Activated naive CD4-positive, alpha-beta T cell treated with anti-CD3 and anti-CD28 coated beads, Interleukin-2, amount 10 ng/mL, durations not matched to agents 7 days and 5 days (primary cell): ENCODE measurements around the gene ARHGAP22.

Experiments
- CTCF ChIA-PET: fragments of 350-600 bp; sonication (Branson Sonifier 250); formaldehyde crosslinking; loops from one replicate; lab custom pipeline; 2021; ENCODE audit warnings: antibody characterized with exemption; lab: Charles Lee
- DNase-seq: peaks from one replicate; pipeline ENCODE4 v3.0.0-alpha.2; 2020
- H3K27ac Mint-ChIP-seq: one replicate; pipeline ENCODE4 v1.8.0; 2021; ENCODE audit warnings: mild to moderate bottlenecking, moderate library complexity, mixed read lengths
- H3K27me3 Mint-ChIP-seq: one replicate; pipeline ENCODE4 v1.8.0; 2021; ENCODE audit warnings: mild to moderate bottlenecking, mixed read lengths
- H3K36me3 Mint-ChIP-seq: one replicate; pipeline ENCODE4 v1.8.0; 2021; ENCODE audit warnings: mixed read lengths
- H3K4me1 Mint-ChIP-seq: one replicate; pipeline ENCODE4 v1.8.0; 2021; ENCODE audit warnings: mixed read lengths
- H3K4me3 Mint-ChIP-seq: one replicate; pipeline ENCODE4 v1.8.0; 2021; ENCODE audit warnings: mild to moderate bottlenecking, moderate library complexity, mixed read lengths
- H3K9me3 Mint-ChIP-seq: one replicate; pipeline ENCODE4 v1.8.0; 2021; ENCODE audit warnings: mixed read lengths

The ARHGAP22 gene

DNA sequence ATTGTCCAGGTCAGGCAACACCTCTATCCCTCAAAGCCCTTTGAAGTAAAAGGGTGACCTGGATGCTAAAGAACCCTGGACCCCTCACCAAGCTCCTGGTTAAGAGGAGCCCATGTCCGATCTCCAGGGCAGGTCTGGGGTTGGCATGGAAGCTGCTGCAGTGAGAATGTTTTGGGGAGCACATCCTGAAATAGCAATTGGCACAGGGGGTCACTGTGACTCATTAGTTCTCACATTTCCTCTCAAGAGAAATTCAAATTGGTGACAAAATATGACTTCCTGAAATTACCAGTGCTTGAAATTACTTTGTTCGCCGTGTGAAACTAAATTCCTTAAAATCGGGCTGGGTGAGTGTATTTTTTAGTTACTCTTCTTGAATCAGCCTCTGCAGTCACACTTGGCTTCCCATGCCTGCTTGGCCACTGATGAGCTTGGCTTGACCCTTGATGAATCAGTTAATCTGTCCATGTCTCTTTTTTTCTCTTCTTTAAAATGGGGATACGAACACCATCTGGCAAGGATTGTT, 18.8 kb upstream of the ARHGAP22 start:
- CTCF ChIA-PET, result interaction anchor here (1.4 kb wide), 1 partner anchor 33 kb away, joined by 3 read pairs; no protein-coding TSS in a partner anchor
- Mint-ChIP-seq H3K9me3 (no peaks in the 10 kb centered on the region), H3K4me1 (no peaks in the 10 kb centered on the region), H3K36me3 (no peaks in the 10 kb centered on the region), H3K4me3 (no peak overlapping the region), H3K27ac (no peak overlapping the region), H3K27me3 (peaks cover 41% of the 10 kb centered on the region)
- no peak for DNase-seq

DNA sequence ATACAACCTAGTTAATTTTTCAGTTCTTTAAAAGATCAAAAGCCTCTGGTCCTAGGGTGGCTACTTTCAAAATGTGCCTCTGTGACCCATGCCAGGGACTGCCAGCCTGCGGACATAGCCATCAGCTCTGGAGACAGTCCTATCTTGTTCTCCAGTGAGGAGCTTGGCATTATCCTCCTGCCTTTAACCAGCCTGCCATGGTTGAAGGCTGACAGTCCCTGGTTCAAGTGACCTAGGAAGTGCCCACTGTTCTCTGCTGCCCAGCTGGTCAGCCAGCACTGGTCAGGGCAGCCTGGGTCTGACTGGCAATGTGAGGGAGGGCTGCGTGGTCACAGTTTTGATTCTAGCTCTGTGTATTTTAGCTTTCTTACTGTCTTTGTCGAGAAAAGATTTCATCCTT, 18.1 kb upstream of the ARHGAP22 start:
- no peaks in the 10 kb centered on the region for H3K36me3 Mint-ChIP-seq
- no peak for DNase-seq
- no peak overlapping the region for H3K27ac Mint-ChIP-seq
- no peaks in the 10 kb centered on the region for H3K9me3 Mint-ChIP-seq
- H3K27me3 Mint-ChIP-seq, result peaks cover 44% of the 10 kb centered on the region
- H3K4me3 Mint-ChIP-seq, result no peak overlapping the region
- CTCF ChIA-PET, result interaction anchor here (1.4 kb wide), 1 partner anchor 34 kb away, joined by 3 read pairs; no protein-coding TSS in a partner anchor
- no peaks in the 10 kb centered on the region for H3K4me1 Mint-ChIP-seq

DNA sequence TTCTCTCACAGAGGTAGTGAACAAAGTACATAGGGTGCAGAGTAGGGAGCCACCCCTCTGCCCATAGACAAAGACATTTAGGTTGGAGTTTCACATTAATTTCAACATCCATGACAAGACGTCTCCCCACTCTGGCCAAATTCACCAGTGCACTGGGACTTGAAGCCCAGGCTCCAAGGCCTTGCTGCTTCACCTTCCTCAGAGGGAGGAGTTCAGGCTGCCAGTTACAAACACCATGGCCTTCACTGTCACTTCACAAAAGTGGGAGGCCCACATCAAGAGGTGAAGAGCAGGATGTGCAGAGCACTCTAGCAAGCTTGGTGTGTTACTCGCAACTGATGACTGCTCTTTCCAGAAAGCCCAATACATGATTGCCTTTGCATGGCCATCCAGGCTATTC, 15.8 kb upstream of the ARHGAP22 start:
- no peaks in the 10 kb centered on the region for H3K9me3 Mint-ChIP-seq
- CTCF ChIA-PET, result interaction anchor here (0.9 to 1.2 kb wide), 3 partner anchors 10 to 36 kb away, joined by 3 to 5 read pairs (median 4); no protein-coding TSS in a partner anchor

DNA sequence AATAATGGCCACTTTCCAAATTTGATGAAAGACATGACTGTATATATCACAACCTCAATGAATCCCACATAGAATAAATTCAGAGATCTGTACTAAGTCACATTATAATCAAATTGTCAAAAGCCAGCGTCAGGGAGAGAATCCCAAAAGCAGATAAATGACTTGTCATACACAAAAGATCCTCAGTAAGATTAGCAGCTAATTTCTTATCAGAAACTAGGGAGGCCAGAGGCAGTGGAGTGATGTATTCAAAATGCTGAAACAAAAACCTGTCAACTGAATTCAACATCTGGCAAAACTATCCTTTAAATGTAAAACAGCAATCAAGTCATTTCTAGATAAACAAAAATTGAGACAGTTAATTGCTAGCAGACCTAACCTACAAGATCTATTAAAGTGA, 11.6 kb upstream of the ARHGAP22 start:
- CTCF ChIA-PET, result interaction anchor here (0.9 to 1.0 kb wide), 2 partner anchors 9 to 252 kb away, joined by 3 to 4 read pairs; no protein-coding TSS in a partner anchor

More for the DNA sequence above, 15.8 kb upstream of the ARHGAP22 start:
- DNase-seq, result no peak
- no peaks in the 10 kb centered on the region for H3K4me1 Mint-ChIP-seq
- no peak overlapping the region for H3K27ac Mint-ChIP-seq
- H3K36me3 Mint-ChIP-seq, result no peaks in the 10 kb centered on the region
- H3K27me3 Mint-ChIP-seq, result peaks cover 33% of the 10 kb centered on the region
- no peak overlapping the region for H3K4me3 Mint-ChIP-seq

DNA sequence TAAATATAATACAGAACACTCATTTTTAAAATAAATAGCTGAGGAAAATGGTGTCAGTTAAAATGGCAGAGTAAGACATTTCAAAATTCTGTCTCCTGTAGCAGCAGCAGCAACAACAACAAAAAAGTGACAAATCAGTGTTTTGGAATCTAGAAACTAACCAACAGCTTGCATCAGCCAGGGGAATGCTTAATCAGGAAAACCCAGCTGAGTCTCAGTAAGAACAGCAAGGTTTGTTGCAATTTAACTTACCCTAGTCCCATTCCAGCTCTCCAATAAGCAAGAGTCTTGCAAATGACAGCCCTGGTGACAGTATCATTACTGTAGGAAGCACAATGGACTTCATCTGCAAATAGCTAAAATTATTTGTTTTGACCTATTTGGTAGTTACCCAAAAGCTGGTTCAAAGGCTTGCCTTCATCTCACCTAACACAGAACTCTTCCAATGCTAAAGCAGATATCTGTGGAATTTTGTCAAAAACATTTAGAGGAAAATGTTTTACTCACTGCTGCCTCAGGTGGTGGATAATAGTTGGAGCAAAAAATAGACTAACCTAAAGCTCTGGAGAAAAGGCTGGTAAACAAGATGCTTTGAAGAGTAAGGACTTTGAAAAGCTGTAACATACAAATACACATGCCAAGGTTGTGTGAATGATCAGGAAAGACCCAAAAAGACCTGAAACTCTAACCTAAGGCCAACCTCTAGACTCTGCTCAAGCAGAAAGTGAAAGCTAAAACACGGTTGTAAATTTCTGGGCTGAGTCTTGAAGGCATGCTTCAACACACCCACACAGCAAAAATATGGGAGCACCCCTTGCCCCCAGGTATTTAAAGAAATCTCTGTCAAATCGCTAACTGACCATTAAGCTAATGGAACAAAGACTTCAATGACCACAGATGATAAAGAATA, 9.9 kb upstream of the ARHGAP22 start:
- no peak overlapping the region for H3K4me3 Mint-ChIP-seq
- H3K9me3 Mint-ChIP-seq, result no peaks in the 10 kb centered on the region
- H3K27me3 Mint-ChIP-seq, result peaks cover 15% of the 10 kb centered on the region
- no peak for DNase-seq
- H3K36me3 Mint-ChIP-seq, result no peaks in the 10 kb centered on the region
- H3K4me1 Mint-ChIP-seq, result no peaks in the 10 kb centered on the region
- CTCF ChIA-PET, result interaction anchor here (1.3 to 2.4 kb wide), 3 partner anchors 9 to 42 kb away, joined by 4 to 11 read pairs (median 5); partner anchors contain the start of gene ARHGAP22
- no peak overlapping the region for H3K27ac Mint-ChIP-seq

More for the DNA sequence above, 11.6 kb upstream of the ARHGAP22 start:
- no peak overlapping the region for H3K27ac Mint-ChIP-seq
- no peaks in the 10 kb centered on the region for H3K9me3 Mint-ChIP-seq
- no peak overlapping the region for H3K4me3 Mint-ChIP-seq
- H3K36me3 Mint-ChIP-seq, result no peaks in the 10 kb centered on the region
- no peak for DNase-seq
- H3K4me1 Mint-ChIP-seq, result no peaks in the 10 kb centered on the region
- H3K27me3 Mint-ChIP-seq, result peaks cover 18% of the 10 kb centered on the region

DNA sequence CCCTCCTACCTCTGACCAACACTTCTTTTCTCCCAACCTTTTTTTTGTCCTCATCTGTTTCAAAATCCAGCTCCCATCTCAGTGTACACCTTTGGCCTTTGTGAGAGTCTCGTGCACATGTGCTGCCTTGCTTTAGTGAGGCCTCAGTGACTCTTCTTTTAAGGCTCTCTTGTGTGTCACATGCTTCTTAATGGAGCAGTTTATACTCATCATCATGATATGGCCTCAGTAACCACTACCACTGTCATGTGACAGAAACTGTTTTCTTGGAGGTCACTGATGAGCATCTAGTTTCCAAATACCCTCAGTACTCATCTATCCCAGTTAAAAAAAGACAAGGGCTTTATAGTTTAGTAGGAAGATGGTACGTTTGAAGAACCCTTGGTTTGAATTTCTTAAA, 8.1 kb upstream of the ARHGAP22 start:
- DNase-seq, result no peak
- Mint-ChIP-seq H3K36me3 (no peaks in the 10 kb centered on the region), H3K4me1 (no peaks in the 10 kb centered on the region), H3K4me3 (no peak overlapping the region), H3K27ac (no peak overlapping the region), H3K27me3 (peaks cover 15% of the 10 kb centered on the region), H3K9me3 (no peaks in the 10 kb centered on the region)
- CTCF ChIA-PET, result no interaction called here

DNA sequence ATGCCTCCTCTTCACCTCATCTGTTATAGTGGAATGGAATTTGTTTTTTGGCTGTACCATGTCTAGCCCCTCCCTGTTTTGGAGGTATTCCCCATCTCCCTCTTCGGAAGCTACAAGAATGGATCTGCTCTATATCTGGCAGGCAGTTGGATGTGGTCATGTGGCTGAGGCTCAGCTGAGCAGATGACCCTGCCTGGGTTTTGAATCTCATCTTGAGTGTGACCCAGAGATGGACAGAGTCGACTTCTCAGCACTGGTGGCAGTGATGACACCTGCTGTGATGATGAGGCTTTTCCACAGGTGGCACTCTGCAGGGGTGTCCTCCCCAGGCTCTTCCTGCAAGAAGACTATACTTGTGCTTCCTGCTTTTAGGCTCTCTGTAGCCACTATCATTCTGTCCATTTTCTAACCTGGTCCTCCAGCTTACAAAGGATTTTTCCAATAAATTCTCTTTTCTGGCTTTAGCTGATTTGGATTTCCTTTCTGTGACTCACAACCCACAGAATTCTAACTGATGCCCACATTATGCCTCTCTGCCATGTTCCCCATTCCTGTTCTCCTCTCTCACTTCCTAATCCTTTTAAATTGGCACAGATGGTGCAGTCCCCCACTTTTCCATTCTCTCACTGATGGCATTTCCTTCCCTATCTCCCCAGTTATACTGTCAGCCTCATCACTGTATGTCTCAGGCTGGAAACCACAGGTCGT, 7.5 kb upstream of the ARHGAP22 start:
- no peak for DNase-seq
- CTCF ChIA-PET, result interaction anchor here (2.1 kb wide), 1 partner anchor 44 kb away, joined by 5 read pairs; no protein-coding TSS in a partner anchor
- no peak overlapping the region for H3K4me3 Mint-ChIP-seq

DNA sequence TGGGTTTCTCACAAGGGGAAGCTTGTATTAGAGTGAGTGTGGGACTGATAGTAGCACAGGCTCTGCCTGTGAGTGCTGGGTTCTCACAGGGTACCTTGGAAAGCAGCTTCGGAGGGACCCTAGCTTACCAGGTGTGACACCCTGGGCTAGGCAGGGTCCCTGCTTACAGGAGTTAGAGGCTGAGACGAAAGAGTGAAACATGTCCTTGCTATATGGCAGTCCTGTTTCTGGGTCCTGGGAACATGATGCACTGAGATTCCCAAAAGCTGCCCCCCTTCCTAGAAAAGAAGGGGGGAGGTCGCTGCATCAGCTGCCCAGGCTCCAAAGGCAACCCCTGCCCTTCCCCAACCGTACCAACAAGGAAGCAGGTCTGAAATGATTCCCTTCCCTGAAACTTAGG, 6.3 kb upstream of the ARHGAP22 start:
- Mint-ChIP-seq H3K36me3 (no peaks in the 10 kb centered on the region), H3K27me3 (peaks cover 33% of the 10 kb centered on the region), H3K27ac (no peak overlapping the region), H3K4me3 (no peak overlapping the region), H3K4me1 (no peaks in the 10 kb centered on the region), H3K9me3 (no peaks in the 10 kb centered on the region)
- CTCF ChIA-PET, result interaction anchor here (0.8 to 2.1 kb wide), 4 partner anchors 9 to 247 kb away, joined by 5 read pairs; no protein-coding TSS in a partner anchor
- DNase-seq, result no peak

More for the DNA sequence above, 7.5 kb upstream of the ARHGAP22 start:
- Mint-ChIP-seq H3K27me3 (peaks cover 20% of the 10 kb centered on the region), H3K36me3 (no peaks in the 10 kb centered on the region), H3K4me1 (no peaks in the 10 kb centered on the region), H3K27ac (no peak overlapping the region), H3K9me3 (no peaks in the 10 kb centered on the region)

DNA sequence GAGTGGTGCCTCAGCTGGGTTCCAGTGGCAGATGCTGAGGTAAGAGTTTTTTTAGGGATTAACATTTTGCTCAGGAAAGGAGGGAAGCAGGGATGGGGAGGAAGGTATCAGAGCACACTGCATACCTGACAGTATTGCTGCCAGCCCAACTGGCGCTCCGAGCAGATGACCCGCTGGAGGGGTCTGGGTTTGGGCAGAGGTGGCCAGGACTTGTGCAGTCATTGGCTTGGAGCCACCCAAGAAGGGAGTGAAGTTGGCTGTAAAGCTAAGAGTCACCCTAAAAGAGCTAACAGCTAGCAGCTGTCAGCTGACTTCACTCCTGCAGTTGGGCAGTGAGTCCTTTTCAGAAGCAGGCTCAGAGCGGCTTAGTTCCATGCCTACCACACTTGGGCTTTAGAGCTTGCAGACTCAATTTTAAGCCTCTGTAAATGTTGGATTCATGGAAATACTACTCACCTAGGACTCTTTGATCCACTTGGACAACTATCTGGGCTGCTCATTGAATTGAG, 5.8 kb upstream of the ARHGAP22 start:
- H3K4me3 Mint-ChIP-seq, result no peak overlapping the region
- H3K36me3 Mint-ChIP-seq, result no peaks in the 10 kb centered on the region
- DNase-seq, result no peak
- H3K9me3 Mint-ChIP-seq, result no peaks in the 10 kb centered on the region
- H3K27ac Mint-ChIP-seq, result no peak overlapping the region
- peaks cover 38% of the 10 kb centered on the region for H3K27me3 Mint-ChIP-seq
- CTCF ChIA-PET, result interaction anchor here (0.8 to 2.1 kb wide), 4 partner anchors 9 to 247 kb away, joined by 5 read pairs; no protein-coding TSS in a partner anchor
- H3K4me1 Mint-ChIP-seq, result no peaks in the 10 kb centered on the region

DNA sequence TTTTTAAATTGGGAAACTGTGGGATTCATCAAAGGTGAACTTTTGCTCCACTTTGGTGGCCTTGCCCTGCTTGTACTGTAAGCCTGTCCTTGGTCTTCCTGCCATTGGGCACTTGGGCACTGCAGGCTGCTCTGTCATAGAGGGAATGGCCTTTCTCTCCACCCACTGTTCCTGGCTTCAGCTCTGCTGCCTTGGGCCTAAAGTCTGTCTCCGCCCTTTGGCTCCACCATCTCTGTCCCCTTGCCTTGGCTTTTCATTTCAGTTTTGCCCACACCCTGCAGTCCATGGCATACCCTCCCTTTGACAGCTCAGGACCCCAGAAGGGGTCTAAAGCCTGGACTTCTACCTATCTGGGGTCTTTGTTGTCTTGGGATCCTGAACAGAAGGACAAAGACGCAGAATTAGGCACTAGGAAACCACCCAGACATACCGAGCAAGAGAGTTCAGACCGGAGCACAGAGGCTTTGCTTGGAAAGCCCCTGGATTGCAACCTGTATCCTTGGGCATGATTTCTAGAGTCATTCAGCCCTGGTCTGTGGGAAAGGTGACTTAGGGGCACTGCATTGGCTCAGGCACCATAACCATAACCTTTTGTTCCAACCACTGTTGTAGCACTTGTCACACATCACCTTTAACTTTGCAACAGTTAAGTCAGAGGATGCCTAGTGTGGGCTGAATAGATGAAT, 5.2 kb upstream of the ARHGAP22 start:
- no peaks in the 10 kb centered on the region for H3K9me3 Mint-ChIP-seq
- H3K27ac Mint-ChIP-seq, result no peak overlapping the region
- CTCF ChIA-PET, result interaction anchor here (0.8 to 1.6 kb wide), 4 partner anchors 10 to 246 kb away, joined by 5 read pairs; no protein-coding TSS in a partner anchor
- H3K4me1 Mint-ChIP-seq, result no peaks in the 10 kb centered on the region
- H3K36me3 Mint-ChIP-seq, result no peaks in the 10 kb centered on the region
- no peak for DNase-seq
- peaks cover 44% of the 10 kb centered on the region for H3K27me3 Mint-ChIP-seq
- no peak overlapping the region for H3K4me3 Mint-ChIP-seq

DNA sequence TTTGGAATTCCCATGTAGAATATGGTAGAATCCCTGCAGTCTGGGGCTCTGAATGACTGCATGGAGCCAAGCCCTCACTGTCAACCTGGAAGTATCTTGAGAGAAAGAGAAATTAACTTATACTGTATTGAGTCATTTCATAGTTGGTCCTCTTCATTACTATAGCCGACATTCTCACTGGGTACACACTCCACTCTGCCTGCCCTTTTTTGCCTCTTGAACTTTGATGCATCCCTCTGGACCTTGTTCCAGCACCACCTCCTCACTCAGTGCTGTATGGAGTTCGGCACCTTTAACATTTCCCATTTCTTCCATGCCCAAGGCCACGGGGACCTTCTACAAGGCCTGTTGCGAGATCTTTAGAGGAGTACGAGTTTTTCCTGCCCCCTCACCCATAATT, 4.6 kb upstream of the ARHGAP22 start:
- Mint-ChIP-seq H3K27ac (no peak overlapping the region), H3K36me3 (no peaks in the 10 kb centered on the region), H3K4me1 (no peaks in the 10 kb centered on the region), H3K9me3 (no peaks in the 10 kb centered on the region), H3K4me3 (no peak overlapping the region), H3K27me3 (peaks cover 45% of the 10 kb centered on the region)
- no peak for DNase-seq
- CTCF ChIA-PET, result interaction anchor here (1.6 to 4.2 kb wide), 2 partner anchors 16 to 47 kb away, joined by 5 to 42 read pairs; no protein-coding TSS in a partner anchor

DNA sequence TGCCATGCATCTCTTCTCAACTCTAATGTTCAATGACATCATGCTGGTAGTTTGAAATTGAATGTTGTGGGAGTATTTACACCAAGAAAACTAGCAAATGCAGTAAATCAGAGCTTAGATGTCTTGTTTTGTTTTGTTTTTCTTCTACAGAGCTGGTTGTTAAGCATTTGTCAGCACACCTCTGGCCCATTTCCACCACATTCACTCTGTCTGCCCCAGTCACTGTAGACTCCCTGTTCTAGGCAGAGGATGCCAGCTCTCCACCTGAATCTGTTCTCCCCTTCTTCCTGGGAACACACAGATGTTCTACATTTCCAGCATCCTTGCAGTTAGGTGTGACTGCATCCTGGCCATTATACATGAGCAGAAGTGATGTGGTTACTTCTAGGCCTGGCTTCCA, 4.1 kb upstream of the ARHGAP22 start:
- H3K27ac Mint-ChIP-seq, result no peak overlapping the region
- H3K4me3 Mint-ChIP-seq, result no peak overlapping the region
- no peaks in the 10 kb centered on the region for H3K4me1 Mint-ChIP-seq
- no peaks in the 10 kb centered on the region for H3K9me3 Mint-ChIP-seq
- DNase-seq, result no peak
- peaks cover 49% of the 10 kb centered on the region for H3K27me3 Mint-ChIP-seq
- CTCF ChIA-PET, result interaction anchor here (0.6 to 4.2 kb wide), 5 partner anchors 16 to 60 kb away, joined by 3 to 42 read pairs (median 5); no protein-coding TSS in a partner anchor
- H3K36me3 Mint-ChIP-seq, result no peaks in the 10 kb centered on the region

DNA sequence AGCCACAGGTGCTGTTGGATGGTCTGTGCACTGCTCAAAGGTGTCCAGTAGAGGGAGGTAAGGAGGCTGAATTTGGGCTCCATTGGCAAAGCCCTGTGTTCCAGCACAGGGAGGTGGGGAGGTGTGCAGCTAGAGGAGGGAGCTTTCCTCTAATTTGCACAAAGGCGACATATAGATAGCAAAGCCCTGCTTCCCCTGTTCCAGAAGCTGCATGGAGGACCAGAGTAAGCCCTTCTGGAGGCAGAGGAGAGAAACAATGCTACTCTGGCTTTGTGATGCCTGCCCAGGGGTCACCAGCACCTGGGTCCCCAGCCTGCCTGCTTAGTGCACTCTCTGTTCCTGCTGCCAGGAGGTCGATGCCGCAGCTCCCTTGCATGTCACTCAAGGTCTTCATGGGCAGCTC, 3.4 kb upstream of the ARHGAP22 start:
- Mint-ChIP-seq H3K36me3 (no peaks in the 10 kb centered on the region), H3K4me1 (no peaks in the 10 kb centered on the region), H3K4me3 (no peak overlapping the region), H3K27ac (no peak overlapping the region), H3K27me3 (peaks cover 54% of the 10 kb centered on the region), H3K9me3 (no peaks in the 10 kb centered on the region)
- CTCF ChIA-PET, result interaction anchor here (0.6 to 4.2 kb wide), 9 partner anchors 17 to 245 kb away, joined by 3 to 42 read pairs (median 5); no protein-coding TSS in a partner anchor
- DNase-seq, result peak; percentile 50
